A549 (cell line): ENCODE data around the gene SMIM14.

Source experiments
- CEBPB ChIP-seq, 2 experiments: fragments of >200 bp in 1 of 2; sonication (Bioruptor Twin) in 1 of 2; formaldehyde crosslinking in 1 of 2; IDR thresholded peaks; 2 replicates each; pipeline ENCODE4 v1.6.1; 2012 to 2016
- CTCF ChIP-seq: fragments of >200 bp; sonication (Bioruptor Twin); formaldehyde crosslinking; IDR thresholded peaks from 3 replicates; pipeline ENCODE4 v1.5.1; 2016
- MAX ChIP-seq: IDR thresholded peaks from 2 replicates; pipeline ENCODE4 v1.6.1; 2012
- MAZ ChIP-seq: fragments of 150-350 bp; IDR thresholded peaks from 2 replicates; pipeline ENCODE4 v1.6.1; 2014; ENCODE audit warnings: antibody characterized with exemption, low read depth, low read length, borderline replicate concordance
- MYC ChIP-seq: IDR thresholded peaks from 2 replicates; pipeline ENCODE4 v1.6.1; 2012; ENCODE audit warnings: mild to moderate bottlenecking, inconsistent platforms, low read length, improper control_type of control experiment, borderline replicate concordance
- POLR2A ChIP-seq: IDR thresholded peaks from 2 replicates; pipeline ENCODE4 v1.6.1; 2012; ENCODE audit warnings: mild to moderate bottlenecking, low read length
- RAD21 ChIP-seq, 2 experiments: fragments of >200 bp in 1 of 2; sonication (Bioruptor Twin) in 1 of 2; formaldehyde crosslinking in 1 of 2; IDR thresholded peaks in 1 of 2; conservative IDR thresholded peaks in 1 of 2; 2 replicates in 1 of 2; 3 replicates in 1 of 2; pipeline ENCODE4 v1.6.1; 2012 to 2018; ENCODE audit warnings: inconsistent platforms in 1 of 2
- REST ChIP-seq: fragments of 200-600 bp; sonication (generic); IDR thresholded peaks from 2 replicates; pipeline ENCODE4 v1.6.1; 2016; ENCODE audit warnings: antibody characterized with exemption, mild to moderate bottlenecking, moderate library complexity
- USF2 ChIP-seq: fragments of 450-650 bp; IDR thresholded peaks from 2 replicates; pipeline ENCODE4 v1.6.1; 2014; ENCODE audit warnings: antibody characterized with exemption
- ZSCAN20 ChIP-seq: fragments of 250-450 bp; sonication (Bioruptor Pico); IDR thresholded peaks from 2 replicates; pipeline ENCODE4 v1.8.0; 2022; ENCODE audit warnings: mild to moderate bottlenecking, moderate library complexity

- TF ChIP-seq MAZ = no peak
- no peak for TF ChIP-seq RAD21 (conservative IDR thresholded peaks at IDR 0.05 in 1 of 2, IDR thresholded peaks at IDR 0.05 in 1 of 2)
- no peak for TF ChIP-seq POLR2A
- no peak for TF ChIP-seq CTCF
- TF ChIP-seq CEBPB (IDR thresholded peaks at IDR 0.05) = 0 out of 4 replicates have a peak, but pooled peaks of 1 of the 2 experiments have one; percentile 31
- TF ChIP-seq MYC = no peak
- TF ChIP-seq USF2 = no peak
- no peak for TF ChIP-seq ZSCAN20 (CRISPR knock-in tag)
- no peak for TF ChIP-seq MAX
- no peak for TF ChIP-seq REST
Observed at GRCh38 chr4:39642885-39643552, 4.4 kb upstream of the SMIM14 start.
